ENCODE measurements around the gene DYNC1LI1.
"Not testable (repeated sequence)": the region's sequence is repeated elsewhere in the genome, so short reads cannot be mapped to it uniquely, and the experiment has no call there.

The DYNC1LI1 gene

GRCh38 chr3:32531010-32531647 is 39.5 kb downstream of the DYNC1LI1 start:
- DNase-seq (ENCODE audit: low read depth) = no peak

- DNase-seq (ENCODE audit: low read depth) = no peak
These were observed 44.9 kb downstream of the DYNC1LI1 start for GRCh38 chr3:32525720-32526119.

- no peak for DNase-seq (ENCODE audit: low read depth)
These were observed 48.0 kb downstream of the DYNC1LI1 start for GRCh38 chr3:32522682-32523081.

- DNase-seq (ENCODE audit: low read depth) = not testable (repeated sequence)
These were observed 51.7 kb downstream of the DYNC1LI1 start for GRCh38 chr3:32518921-32519320.

- not testable (repeated sequence) for DNase-seq (ENCODE audit: low read depth)
These were observed 53.9 kb downstream of the DYNC1LI1 start for GRCh38 chr3:32516751-32517150.

- DNase-seq (ENCODE audit: low read depth) = no peak
These were observed 59.7 kb downstream of the DYNC1LI1 start for GRCh38 chr3:32511005-32511404.

GRCh38 chr3:32510075-32510724 is 60.5 kb downstream of the DYNC1LI1 start:
- DNase-seq (ENCODE audit: low read depth) = peak; percentile 40

- no peak for DNase-seq (ENCODE audit: low read depth)
These were observed 61.9 kb downstream of the DYNC1LI1 start for GRCh38 chr3:32508711-32509110.

- no peak for DNase-seq (ENCODE audit: low read depth)
These were observed 64.2 kb downstream of the DYNC1LI1 start for GRCh38 chr3:32506466-32506865.

- no peak for DNase-seq (ENCODE audit: low read depth)
These were observed 67.7 kb downstream of the DYNC1LI1 start for GRCh38 chr3:32502946-32503286.

- peak; percentile 58 for DNase-seq (ENCODE audit: low read depth)
These were observed 68.3 kb downstream of the DYNC1LI1 start, which contains the start of gene CMTM6 for GRCh38 chr3:32502118-32502945. CMTM6 (minus strand) TSS chr3:32502852; CDS start chr3:32502745, 107 bp downstream.

GRCh38 chr3:32501783-32502117 is 68.9 kb downstream of the DYNC1LI1 start:
- DNase-seq (ENCODE audit: low read depth) = no peak

GRCh38 chr3:32500880-32501782 is 69.5 kb downstream of the DYNC1LI1 start:
- DNase-seq (ENCODE audit: low read depth) = no peak

GRCh38 chr3:32500231-32500630 is 70.4 kb downstream of the DYNC1LI1 start:
- no peak for DNase-seq (ENCODE audit: low read depth)

- no peak for DNase-seq (ENCODE audit: low read depth)
These were observed 71.1 kb downstream of the DYNC1LI1 start for GRCh38 chr3:32499585-32499984.

GRCh38 chr3:32498992-32499391 is 71.7 kb downstream of the DYNC1LI1 start:
- no peak for DNase-seq (ENCODE audit: low read depth)

- no peak for DNase-seq (ENCODE audit: low read depth)
These were observed 72.4 kb downstream of the DYNC1LI1 start for GRCh38 chr3:32498252-32498651.

GRCh38 chr3:32495609-32496008 is 75.0 kb downstream of the DYNC1LI1 start:
- no peak for DNase-seq (ENCODE audit: low read depth)

GRCh38 chr3:32495085-32495484 is 75.6 kb downstream of the DYNC1LI1 start:
- DNase-seq (ENCODE audit: low read depth) = no peak

- no peak for DNase-seq (ENCODE audit: low read depth)
These were observed 76.9 kb downstream of the DYNC1LI1 start for GRCh38 chr3:32493437-32494414.

All from GM04504 (cell line).